ENCODE data around the gene DGKB. TPM values are rescaled to one million over a fixed set of nuclear protein-coding genes. Genes with fewer than 3 reads are reported as not detected.

Gene DGKB
- polyA plus RNA-seq, 1 of the 3 experiments (the other 2 are of a cell fraction): 2.1 TPM

GRCh38 chr7:14714161-14714728 is 188.3 kb downstream of the DGKB start:
- H3K36me3 ChIP-seq (replicated peaks in 1 of 2; ENCODE audit: control insufficient read depth in 1 of 2, insufficient read depth in 2 of 2, low read length in 1 of 2): peaks cover 0 to 3% of the 10 kb centered on the region in 2 experiments
- no peak for TF ChIP-seq RAD21 (IDR thresholded peaks at IDR 0.05; ENCODE audit: low read length)
- TF ChIP-seq YY1 (IDR thresholded peaks at IDR 0.05; ENCODE audit: low read depth): no peak
- no peak for TF ChIP-seq REST (IDR thresholded peaks at IDR 0.05; ENCODE audit: low read depth, low read length)
- TF ChIP-seq TAF1 (IDR thresholded peaks at IDR 0.05; ENCODE audit: borderline replicate concordance, low read depth, low read length): no peak
- H3F3A ChIP-seq (replicated peaks; ENCODE audit: insufficient read depth): peaks cover 11% of the 10 kb centered on the region
- POLR2A ChIA-PET: no interaction called here
- CTCF ChIA-PET: interaction anchor here (1.4 to 8.0 kb wide), 3 partner anchors 22 to 1006 kb away, joined by 4 to 106 read pairs (median 59); no protein-coding TSS in a partner anchor
- DNase-seq: no peak
- no peak overlapping the region for H3K9ac ChIP-seq
- no peaks in the 10 kb centered on the region for H3K4me1 ChIP-seq (ENCODE audit: control insufficient read depth in 1 of 2, insufficient read depth in 2 of 2, low read depth in 1 of 2, low read length in 1 of 2)
- H4K20me1 ChIP-seq (ENCODE audit: insufficient read depth): no peaks in the 10 kb centered on the region
- H3K27me3 ChIP-seq (ENCODE audit: insufficient read depth): no peaks in the 10 kb centered on the region
- no peak overlapping the region for H2AFZ ChIP-seq (ENCODE audit: low read depth)
- no peak overlapping the region for H3K27ac ChIP-seq (ENCODE audit: low read depth in 2 of 2, low read length in 1 of 2)
- no peak overlapping the region for H3K4me3 ChIP-seq (ENCODE audit: low read depth in 2 of 2, low read length in 1 of 2)
- 0 out of 2 replicates have a peak, but pooled peaks cover 3% of the 10 kb centered on the region for H3K9me2 ChIP-seq
- no peaks in the 10 kb centered on the region for H3K79me2 ChIP-seq (ENCODE audit: insufficient read depth)
- WGBS (ENCODE audit: low lambda C conversion rate): 84% methylated on average over 3 of the region's 3 CpGs
- H3K4me2 ChIP-seq: no peak overlapping the region
- H3K9me3 ChIP-seq: no peaks in the 10 kb centered on the region; the same call in 1 of the 2 replicates

- Histone ChIP-seq H3K9ac (no peak overlapping the region), H3K27me3 (ENCODE audit: insufficient read depth) (no peaks in the 10 kb centered on the region), H3K79me2 (ENCODE audit: insufficient read depth) (no peaks in the 10 kb centered on the region), H3K9me2 (no peaks in the 10 kb centered on the region), H2AFZ (ENCODE audit: low read depth) (no peak overlapping the region), H4K20me1 (ENCODE audit: insufficient read depth) (no peaks in the 10 kb centered on the region), H3K9me3 (no peaks in the 10 kb centered on the region; the same call in 1 of the 2 replicates), H3K36me3 (replicated peaks in 1 of 2; ENCODE audit: control insufficient read depth in 1 of 2, insufficient read depth in 2 of 2, low read length in 1 of 2) (peaks cover 0 to 6% of the 10 kb centered on the region in 2 experiments), H3F3A (replicated peaks; ENCODE audit: insufficient read depth) (no peaks in the 10 kb centered on the region), H3K4me3 (ENCODE audit: low read depth in 2 of 2, low read length in 1 of 2) (no peak overlapping the region), H3K4me1 (ENCODE audit: control insufficient read depth in 1 of 2, insufficient read depth in 2 of 2, low read depth in 1 of 2, low read length in 1 of 2) (no peaks in the 10 kb centered on the region; a peak in 1 of 4 replicates), H3K27ac (ENCODE audit: low read depth in 2 of 2, low read length in 1 of 2) (no peak overlapping the region), H3K4me2 (no peak overlapping the region)
- DNase-seq: no peak
- CTCF ChIA-PET: interaction anchor here (0.6 to 2.5 kb wide), 13 partner anchors 9 to 1846 kb away, joined by 3 to 17 read pairs (median 3); no protein-coding TSS in a partner anchor
- POLR2A ChIA-PET: no interaction called here
- TF ChIP-seq TCF12 (IDR thresholded peaks at IDR 0.05): no peak
- TF ChIP-seq GABPA (IDR thresholded peaks at IDR 0.05; ENCODE audit: low read depth): no peak
- no peak for TF ChIP-seq CHD2 (IDR thresholded peaks at IDR 0.05; ENCODE audit: low read length, partially characterized antibody)
- peak; percentile 59 for TF ChIP-seq CTCF (IDR thresholded peaks at IDR 0.05)
- TF ChIP-seq RCOR1 (IDR thresholded peaks at IDR 0.05; ENCODE audit: low read length): no peak
- no peak for TF ChIP-seq IRF3 (IDR thresholded peaks at IDR 0.05; ENCODE audit: low read depth, low read length)
- TF ChIP-seq RAD21 (IDR thresholded peaks at IDR 0.05; ENCODE audit: low read length): peak; percentile 50
Measured at GRCh38 chr7:14698239-14698638, 204.3 kb downstream of the DGKB start.

Data from SK-N-SH (cell line).